Duodenal mucosa (tissue), 2 donors: Measurements from ENCODE around the gene LDLR.
"Not testable (repeated sequence)": the region's sequence is repeated elsewhere in the genome, so short reads cannot be mapped to it uniquely, and the experiment has no call there.

ENCODE experiments used
- H3K27ac ChIP-seq: one replicate; pipeline ENCODE4 v1.7.0; 2013; ENCODE audit warnings: low read depth, low read length
- H3K27me3 ChIP-seq, 2 donors: one replicate each; pipeline ENCODE4 v1.7.0; 2013; ENCODE audit warnings: low read length in 2 of 2, control low read depth in 1 of 2; ENCODE audit not compliant: insufficient read depth in 2 of 2, control insufficient read depth in 1 of 2
- H3K36me3 ChIP-seq, 2 donors: one replicate each; pipeline ENCODE4 v1.7.0; 2013; ENCODE audit warnings: low read length in 2 of 2, control low read depth in 1 of 2; ENCODE audit not compliant: insufficient read depth in 2 of 2, control insufficient read depth in 1 of 2
- H3K4me1 ChIP-seq, 2 donors: one replicate each; pipeline ENCODE4 v1.7.0; 2013; ENCODE audit warnings: low read length in 2 of 2, control low read depth in 1 of 2; ENCODE audit not compliant: insufficient read depth in 2 of 2, control insufficient read depth in 1 of 2
- H3K4me3 ChIP-seq, 2 donors: one replicate each; pipeline ENCODE4 v1.7.0; 2013; ENCODE audit warnings: low read length in 2 of 2, low read depth in 1 of 2
- H3K9ac ChIP-seq, 2 donors: one replicate each; pipeline ENCODE4 v1.7.0; 2013; ENCODE audit warnings: low read length in 2 of 2, low read depth in 1 of 2
- H3K9me3 ChIP-seq, 2 donors: one replicate each; pipeline ENCODE4 v1.7.0; 2013; ENCODE audit warnings: low read length in 2 of 2, control low read depth in 1 of 2; ENCODE audit not compliant: control insufficient read depth in 1 of 2

Gene LDLR

DNA sequence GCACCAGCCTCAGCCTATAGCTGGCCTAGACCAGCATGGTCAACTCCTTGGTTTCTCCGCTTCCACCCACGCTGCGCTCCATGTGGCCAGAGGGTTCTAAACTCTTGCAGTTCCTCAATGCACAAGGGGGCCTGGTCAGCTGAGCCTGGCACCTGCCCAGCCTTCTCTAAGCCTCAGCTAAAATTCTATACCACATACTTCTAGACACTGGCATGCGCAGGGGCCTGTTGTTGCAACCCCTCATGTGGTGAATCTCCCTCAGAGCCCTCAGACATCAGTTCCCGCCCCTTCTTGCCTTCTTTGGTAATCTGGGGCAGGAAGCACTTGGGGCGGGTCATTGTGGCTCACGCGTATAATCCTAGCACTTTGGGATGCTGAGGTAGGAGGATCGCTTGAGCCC is 19.7 kb upstream of the LDLR start:
- Histone ChIP-seq H3K4me1 (no peaks in the 10 kb centered on the region), H3K36me3 (peaks cover 4% of the 10 kb centered on the region in 2 donors), H3K9me3 (no peaks in the 10 kb centered on the region), H3K27me3 (no peaks in the 10 kb centered on the region), H3K9ac (no peak overlapping the region), H3K4me3 (no peak overlapping the region), H3K27ac (no peak overlapping the region)

DNA sequence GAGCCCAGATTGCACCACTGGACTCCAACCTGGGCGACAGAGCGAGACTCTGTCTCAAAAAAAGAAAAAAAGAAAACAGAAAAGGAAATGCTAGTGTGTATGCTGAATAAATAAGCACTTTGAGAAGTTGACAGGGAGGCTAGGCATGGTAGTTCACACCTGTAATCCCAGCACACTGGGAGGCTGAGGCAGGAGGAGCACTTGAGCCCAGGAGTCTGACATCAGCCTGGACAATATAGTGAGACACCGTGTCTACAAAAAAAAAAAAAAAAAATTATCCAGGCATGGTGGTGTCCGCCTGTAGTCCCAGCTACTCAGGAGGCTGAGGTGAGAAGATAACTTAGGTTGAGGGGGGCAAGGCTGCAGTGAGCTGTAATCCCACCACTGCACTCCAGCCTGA is 19.1 kb upstream of the LDLR start:
- H3K9me3 ChIP-seq = no peaks in the 10 kb centered on the region
- H3K9ac ChIP-seq = no peak overlapping the region
- no peak overlapping the region for H3K27ac ChIP-seq
- no peaks in the 10 kb centered on the region for H3K4me1 ChIP-seq
- H3K36me3 ChIP-seq = peaks cover 0 to 1% of the 10 kb centered on the region in 2 donors
- no peak overlapping the region for H3K4me3 ChIP-seq
- no peaks in the 10 kb centered on the region for H3K27me3 ChIP-seq

DNA sequence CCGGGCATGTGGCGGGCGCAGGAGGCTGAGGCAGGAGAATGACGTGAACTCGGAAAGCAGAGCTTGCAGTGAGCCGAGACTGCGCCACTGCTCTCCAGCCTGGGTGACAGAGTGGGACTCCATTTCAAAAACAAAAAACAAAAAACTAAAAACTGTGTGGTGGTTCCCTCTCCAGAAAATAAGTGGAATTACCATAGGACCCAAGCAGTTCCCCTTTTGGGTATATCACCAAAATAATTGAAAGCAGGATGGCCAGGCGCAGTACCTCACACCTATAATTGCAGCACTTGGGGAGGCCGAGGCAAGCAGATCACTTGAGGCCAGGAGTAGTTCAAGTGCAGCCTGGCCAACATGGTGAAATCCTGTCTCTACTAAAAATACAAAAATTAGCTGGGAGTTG is 15.7 kb upstream of the LDLR start:
- Histone ChIP-seq H3K36me3 (no peaks in the 10 kb centered on the region), H3K27me3 (no peaks in the 10 kb centered on the region), H3K4me3 (no peak overlapping the region), H3K9me3 (no peaks in the 10 kb centered on the region), H3K9ac (no peak overlapping the region), H3K27ac (no peak overlapping the region), H3K4me1 (no peaks in the 10 kb centered on the region)

DNA sequence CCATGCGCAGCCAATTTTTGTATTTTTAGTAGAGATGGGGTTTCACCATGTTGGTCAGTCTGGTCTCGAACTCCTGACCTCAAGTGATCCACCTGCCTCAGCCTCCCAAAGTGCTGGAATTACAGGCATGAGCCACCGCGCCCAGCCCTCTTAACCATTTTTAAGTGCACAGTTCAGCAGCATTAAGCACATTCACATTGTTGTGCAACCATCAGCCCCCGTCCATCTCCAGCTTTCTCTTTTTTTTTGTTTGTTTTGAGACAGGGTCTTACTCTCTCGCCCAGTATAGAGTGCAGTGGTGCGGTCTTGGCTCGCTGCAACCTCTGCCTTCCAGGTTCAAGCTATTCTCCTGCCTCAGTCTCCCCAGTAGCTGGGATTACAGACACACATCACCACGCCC is 12.5 kb upstream of the LDLR start:
- H3K36me3 ChIP-seq, H3K27ac ChIP-seq, H3K9me3 ChIP-seq, H3K27me3 ChIP-seq, H3K4me3 ChIP-seq, H3K9ac ChIP-seq, H3K4me1 ChIP-seq: not testable (repeated sequence)

DNA sequence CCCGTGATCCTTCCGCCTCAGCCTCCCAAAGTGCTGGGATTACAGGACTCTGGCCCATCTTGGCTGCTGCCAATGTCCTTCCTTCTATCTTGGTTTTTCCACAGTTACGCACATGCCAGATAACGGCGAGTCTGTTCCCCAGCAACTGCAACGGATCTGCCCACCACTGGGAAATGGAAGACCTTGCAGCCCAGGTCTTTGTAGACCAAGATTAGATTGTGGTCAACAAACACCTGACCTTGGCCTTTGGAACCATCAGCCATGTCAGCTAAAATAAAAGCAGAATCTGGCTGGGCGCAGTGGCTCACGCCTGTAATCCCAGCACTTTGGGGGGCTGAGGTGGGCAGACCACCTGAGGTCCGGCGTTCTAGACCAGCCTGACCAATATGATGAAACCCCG is 10.4 kb upstream of the LDLR start:
- Histone ChIP-seq H3K36me3 (no peaks in the 10 kb centered on the region), H3K4me3 (no peak overlapping the region), H3K9ac (no peak overlapping the region), H3K9me3 (no peaks in the 10 kb centered on the region), H3K27me3 (no peaks in the 10 kb centered on the region), H3K27ac (no peak overlapping the region), H3K4me1 (no peaks in the 10 kb centered on the region)

DNA sequence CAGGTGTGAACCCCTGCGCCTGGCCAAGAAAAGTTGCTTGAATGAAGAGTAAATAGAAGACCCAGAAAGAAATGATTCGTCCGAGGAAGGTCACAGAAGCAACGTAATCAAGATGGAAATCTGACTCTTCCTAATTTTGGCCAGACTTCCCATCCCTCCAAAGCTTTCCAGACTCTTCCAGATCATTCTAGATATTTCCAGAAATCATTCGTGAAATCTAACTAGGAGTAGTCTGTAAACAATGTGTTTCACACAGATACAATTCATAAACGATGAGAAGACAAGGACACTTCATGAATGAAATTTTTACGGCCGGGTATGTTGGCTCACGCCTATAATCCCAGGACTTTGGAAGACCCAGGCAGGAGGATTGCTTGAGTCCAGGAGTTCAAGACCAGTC is 9.3 kb upstream of the LDLR start:
- Histone ChIP-seq H3K27ac (no peak overlapping the region), H3K27me3 (no peaks in the 10 kb centered on the region), H3K4me1 (no peaks in the 10 kb centered on the region), H3K36me3 (no peaks in the 10 kb centered on the region), H3K9ac (no peak overlapping the region), H3K9me3 (no peaks in the 10 kb centered on the region), H3K4me3 (no peak overlapping the region)

DNA sequence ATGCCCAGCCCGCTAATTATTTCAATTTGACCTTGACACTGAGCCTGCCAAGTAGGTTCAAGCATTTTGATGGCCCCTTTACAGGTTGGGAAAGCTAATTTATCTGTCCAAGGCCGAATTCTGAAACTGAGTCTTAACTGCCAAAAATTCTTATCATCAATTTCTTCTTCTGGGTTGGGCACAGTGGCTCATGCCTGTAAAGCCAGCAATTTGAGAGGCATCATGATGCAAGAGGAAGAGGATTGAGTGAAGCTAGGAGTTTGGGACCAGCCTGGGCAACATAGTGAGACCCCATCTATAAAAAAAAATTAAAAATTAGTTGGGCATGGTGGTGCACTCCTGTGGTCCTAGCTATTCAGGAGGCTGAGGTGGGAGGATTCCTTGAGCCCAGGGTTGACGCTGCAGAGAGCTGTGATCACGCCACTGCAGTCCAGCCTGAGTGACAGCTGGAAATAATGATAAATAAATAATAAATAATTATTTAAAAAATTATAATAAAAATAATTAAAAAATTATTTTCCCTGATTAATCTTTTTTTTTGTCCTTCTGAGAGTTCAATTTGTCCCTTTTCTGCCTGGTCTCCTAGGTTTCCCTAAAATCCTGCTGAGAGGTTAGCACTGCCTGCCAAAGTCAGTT is 1.3 kb upstream of the LDLR start:
- Histone ChIP-seq H3K4me1 (peaks cover 19 to 20% of the 10 kb centered on the region in 2 donors), H3K4me3 (no peak overlapping the region), H3K36me3 (no peaks in the 10 kb centered on the region), H3K9ac (peak overlapping the region; percentile 76 to 94), H3K27me3 (no peaks in the 10 kb centered on the region), H3K9me3 (no peaks in the 10 kb centered on the region), H3K27ac (peak overlapping the region; percentile 93)

DNA sequence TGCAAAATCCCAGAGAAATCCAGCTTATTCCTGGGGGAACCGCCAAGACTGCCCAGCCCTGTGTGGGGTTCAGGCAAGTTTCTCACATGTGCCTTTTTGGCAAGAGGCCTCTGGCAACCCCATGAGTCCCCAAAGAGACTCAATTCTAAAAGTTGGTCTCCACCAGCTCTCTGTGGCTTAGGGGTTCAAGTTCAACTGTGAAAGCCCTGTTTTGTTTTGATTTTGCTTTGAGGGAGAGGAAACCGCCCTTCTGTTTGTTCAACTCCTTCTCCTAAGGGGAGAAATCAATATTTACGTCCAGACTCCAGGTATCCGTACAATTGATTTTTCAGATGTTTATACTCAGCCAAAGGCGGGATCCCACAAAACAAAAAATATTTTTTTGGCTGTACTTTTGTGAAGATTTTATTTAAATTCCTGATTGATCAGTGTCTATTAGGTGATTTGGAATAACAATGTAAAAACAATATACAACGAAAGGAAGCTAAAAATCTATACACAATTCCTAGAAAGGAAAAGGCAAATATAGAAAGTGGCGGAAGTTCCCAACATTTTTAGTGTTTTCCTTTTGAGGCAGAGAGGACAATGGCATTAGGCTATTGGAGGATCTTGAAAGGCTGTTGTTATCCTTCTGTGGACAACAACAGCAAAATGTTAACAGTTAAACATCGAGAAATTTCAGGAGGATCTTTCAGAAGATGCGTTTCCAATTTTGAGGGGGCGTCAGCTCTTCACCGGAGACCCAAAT is 583 bp upstream of the LDLR start:
- Histone ChIP-seq H3K4me1 (peaks cover 26 to 27% of the 10 kb centered on the region in 2 donors), H3K27me3 (no peaks in the 10 kb centered on the region), H3K9me3 (no peaks in the 10 kb centered on the region), H3K4me3 (peak overlapping the region; percentile 86 to 87), H3K36me3 (peaks cover 0 to 1% of the 10 kb centered on the region in 2 donors), H3K27ac (peak overlapping the region; percentile 93), H3K9ac (peak overlapping the region; percentile 76 to 94)

DNA sequence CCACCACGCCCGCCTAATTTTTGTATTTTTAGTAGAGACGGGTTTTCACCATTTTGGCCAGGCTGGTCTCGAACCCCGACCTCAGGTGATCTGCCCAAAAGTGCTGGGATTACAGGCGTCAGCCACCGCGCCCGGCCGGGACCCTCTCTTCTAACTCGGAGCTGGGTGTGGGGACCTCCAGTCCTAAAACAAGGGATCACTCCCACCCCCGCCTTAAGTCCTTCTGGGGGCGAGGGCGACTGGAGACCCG is 676 bp downstream of the LDLR start:
- peaks cover 37 to 40% of the 10 kb centered on the region in 2 donors for H3K4me1 ChIP-seq
- peak overlapping the region; percentile 76 to 94 for H3K9ac ChIP-seq

DNA sequence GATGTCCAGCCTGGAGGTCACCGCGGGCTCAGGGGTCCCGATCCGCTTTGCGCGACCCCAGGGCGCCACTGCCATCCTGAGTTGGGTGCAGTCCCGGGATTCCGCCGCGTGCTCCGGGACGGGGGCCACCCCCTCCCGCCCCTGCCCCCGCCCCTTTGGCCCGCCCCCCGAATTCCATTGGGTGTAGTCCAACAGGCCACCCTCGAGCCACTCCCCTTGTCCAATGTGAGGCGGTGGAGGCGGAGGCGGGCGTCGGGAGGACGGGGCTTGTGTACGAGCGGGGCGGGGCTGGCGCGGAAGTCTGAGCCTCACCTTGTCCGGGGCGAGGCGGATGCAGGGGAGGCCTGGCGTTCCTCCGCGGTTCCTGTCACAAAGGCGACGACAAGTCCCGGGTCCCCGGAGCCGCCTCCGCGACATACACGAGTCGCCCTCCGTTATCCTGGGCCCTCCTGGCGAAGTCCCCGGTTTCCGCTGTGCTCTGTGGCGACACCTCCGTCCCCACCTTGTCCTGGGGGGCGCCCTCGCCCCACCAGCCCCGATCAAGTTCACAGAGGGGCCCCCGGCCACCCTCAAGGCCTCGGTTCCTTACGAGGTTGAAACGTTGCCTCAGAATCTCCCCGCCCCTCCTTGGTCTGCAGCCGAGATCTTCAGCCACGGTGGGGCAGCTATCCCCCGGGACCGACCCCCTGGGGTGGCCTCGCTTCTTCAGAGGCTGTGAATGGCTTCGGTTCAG is 1.2 kb downstream of the LDLR start:
- Histone ChIP-seq H3K9ac (peak overlapping the region; percentile 95 to 98), H3K27ac (peak overlapping the region; percentile 98), H3K4me1 (peaks cover 39 to 42% of the 10 kb centered on the region in 2 donors), H3K9me3 (no peaks in the 10 kb centered on the region), H3K27me3 (no peaks in the 10 kb centered on the region), H3K4me3 (peak overlapping the region; percentile 86 to 87), H3K36me3 (peaks cover 0 to 8% of the 10 kb centered on the region in 2 donors)

More for the DNA sequence above, 676 bp downstream of the LDLR start:
- peak overlapping the region; percentile 86 to 87 for H3K4me3 ChIP-seq
- not testable (repeated sequence) for H3K36me3 ChIP-seq, H3K27me3 ChIP-seq, H3K9me3 ChIP-seq
- peak overlapping the region; percentile 93 for H3K27ac ChIP-seq
